B cell (primary cell): ENCODE data around the gene GCH1.
"Not testable (repeated sequence)": the region's sequence is repeated elsewhere in the genome, so short reads cannot be mapped to it uniquely, and the experiment has no call there.

Source experiments
- CTCF ChIP-seq: fragments of 200-600 bp; IDR thresholded peaks from one replicate; pipeline ENCODE4 v1.8.0; 2022; ENCODE audit warnings: antibody characterized with exemption, mild to moderate bottlenecking
- EZH2 ChIP-seq: IDR thresholded peaks from 2 replicates; pipeline ENCODE4 v1.6.1; 2012; ENCODE audit warnings: borderline replicate concordance, low read depth, mild to moderate bottlenecking, moderate library complexity, low read length; ENCODE audit not compliant: insufficient read depth, poor library complexity, severe bottlenecking

- not testable (repeated sequence) for TF ChIP-seq CTCF, EZH2
These were observed 101.1 kb downstream of the GCH1 start for GRCh38 chr14:54801482-54801881.
